ENCODE results near the gene TSPAN4. TPM values are rescaled to one million over a fixed set of nuclear protein-coding genes. Genes with fewer than 3 reads are reported as not detected.

TSPAN4 gene
- total and polyA plus RNA-seq, 2 of the 13 experiments (the other 11 are each of a cell fraction or from before 2014, with no cell fraction given): 31.7 to 68.3 TPM

DNA sequence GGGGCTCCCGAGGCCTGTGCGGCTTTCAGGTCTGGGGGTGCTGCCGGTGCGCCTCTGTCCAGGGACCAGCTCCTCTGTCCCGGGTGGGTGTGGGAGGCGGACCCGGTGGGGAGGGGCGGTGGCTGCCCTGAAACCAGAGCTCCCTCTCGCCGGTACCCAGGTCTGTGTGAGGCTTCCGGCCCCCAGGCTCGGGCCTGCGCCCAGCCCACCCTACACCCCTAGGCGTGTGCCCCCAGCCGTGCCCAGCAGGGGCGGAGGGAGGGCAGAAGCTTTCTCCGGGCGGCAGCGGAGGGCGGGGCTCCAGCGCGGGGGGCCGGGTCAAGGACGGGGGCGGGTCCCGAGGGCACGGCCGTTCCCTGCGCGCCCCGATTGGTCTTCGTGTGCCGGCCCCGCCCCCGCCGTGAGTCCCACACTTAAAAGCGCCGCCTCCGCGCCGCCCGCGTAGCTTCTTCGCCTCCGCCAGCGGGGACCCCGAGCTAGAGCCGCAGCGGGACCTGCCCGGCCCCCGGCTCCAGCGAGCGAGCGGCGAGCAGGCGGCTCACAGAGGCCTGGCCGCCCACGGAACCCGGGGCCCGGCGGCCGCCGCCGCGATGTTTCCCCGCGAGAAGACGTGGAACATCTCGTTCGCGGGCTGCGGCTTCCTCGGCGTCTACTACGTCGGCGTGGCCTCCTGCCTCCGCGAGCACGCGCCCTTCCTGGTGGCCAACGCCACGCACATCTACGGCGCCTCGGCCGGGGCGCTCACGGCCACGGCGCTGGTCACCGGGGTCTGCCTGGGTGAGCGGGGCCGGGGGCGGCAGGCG lies 23.3 kb upstream of the TSPAN4 start (continued):
- TF ChIP-seq, protein P1, sequence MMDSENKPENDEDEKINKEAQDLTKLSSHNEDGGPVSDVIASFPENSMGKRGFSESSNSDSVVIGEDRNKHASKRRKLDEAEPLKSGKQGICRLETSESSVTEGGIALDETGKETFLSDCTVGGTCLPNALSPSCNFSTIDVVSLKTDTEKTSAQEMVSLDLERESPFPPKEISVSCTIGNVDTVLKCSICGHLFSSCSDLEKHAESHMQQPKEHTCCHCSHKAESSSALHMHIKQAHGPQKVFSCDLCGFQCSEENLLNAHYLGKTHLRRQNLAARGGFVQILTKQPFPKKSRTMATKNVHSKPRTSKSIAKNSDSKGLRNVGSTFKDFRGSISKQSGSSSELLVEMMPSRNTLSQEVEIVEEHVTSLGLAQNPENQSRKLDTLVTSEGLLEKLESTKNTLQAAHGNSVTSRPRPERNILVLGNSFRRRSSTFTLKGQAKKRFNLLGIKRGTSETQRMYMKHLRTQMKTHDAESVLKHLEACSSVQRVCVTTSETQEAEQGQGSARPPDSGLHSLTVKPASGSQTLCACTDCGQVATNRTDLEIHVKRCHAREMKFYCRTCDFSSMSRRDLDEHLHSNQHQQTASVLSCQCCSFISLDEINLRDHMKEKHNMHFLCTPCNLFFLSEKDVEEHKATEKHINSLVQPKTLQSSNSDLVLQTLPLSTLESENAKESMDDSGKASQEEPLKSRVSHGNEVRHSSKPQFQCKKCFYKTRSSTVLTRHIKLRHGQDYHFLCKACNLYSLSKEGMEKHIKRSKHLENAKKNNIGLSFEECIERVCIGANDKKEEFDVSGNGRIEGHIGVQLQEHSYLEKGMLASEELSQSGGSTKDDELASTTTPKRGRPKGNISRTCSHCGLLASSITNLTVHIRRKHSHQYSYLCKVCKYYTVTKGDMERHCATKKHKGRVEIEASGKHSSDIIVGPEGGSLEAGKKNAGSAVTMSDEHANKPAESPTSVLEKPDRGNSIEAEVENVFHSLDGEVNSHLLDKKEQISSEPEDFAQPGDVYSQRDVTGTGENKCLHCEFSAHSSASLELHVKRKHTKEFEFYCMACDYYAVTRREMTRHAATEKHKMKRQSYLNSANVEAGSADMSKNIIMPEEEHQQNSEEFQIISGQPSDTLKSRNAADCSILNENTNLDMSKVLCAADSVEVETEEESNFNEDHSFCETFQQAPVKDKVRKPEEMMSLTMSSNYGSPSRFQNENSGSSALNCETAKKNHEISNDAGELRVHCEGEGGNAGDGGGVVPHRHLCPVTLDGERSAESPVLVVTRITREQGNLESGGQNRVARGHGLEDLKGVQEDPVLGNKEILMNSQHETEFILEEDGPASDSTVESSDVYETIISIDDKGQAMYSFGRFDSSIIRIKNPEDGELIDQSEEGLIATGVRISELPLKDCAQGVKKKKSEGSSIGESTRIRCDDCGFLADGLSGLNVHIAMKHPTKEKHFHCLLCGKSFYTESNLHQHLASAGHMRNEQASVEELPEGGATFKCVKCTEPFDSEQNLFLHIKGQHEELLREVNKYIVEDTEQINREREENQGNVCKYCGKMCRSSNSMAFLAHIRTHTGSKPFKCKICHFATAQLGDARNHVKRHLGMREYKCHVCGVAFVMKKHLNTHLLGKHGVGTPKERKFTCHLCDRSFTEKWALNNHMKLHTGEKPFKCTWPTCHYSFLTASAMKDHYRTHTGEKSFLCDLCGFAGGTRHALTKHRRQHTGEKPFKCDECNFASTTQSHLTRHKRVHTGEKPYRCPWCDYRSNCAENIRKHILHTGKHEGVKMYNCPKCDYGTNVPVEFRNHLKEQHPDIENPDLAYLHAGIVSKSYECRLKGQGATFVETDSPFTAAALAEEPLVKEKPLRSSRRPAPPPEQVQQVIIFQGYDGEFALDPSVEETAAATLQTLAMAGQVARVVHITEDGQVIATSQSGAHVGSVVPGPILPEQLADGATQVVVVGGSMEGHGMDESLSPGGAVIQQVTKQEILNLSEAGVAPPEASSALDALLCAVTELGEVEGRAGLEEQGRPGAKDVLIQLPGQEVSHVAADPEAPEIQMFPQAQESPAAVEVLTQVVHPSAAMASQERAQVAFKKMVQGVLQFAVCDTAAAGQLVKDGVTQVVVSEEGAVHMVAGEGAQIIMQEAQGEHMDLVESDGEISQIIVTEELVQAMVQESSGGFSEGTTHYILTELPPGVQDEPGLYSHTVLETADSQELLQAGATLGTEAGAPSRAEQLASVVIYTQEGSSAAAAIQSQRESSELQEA (CRISPR knock-in tag; IDR thresholded peaks at IDR 0.05; ENCODE audit: not compliant biosample characterization): no peak
- TF ChIP-seq DNMT1 (CRISPR knock-in tag; IDR thresholded peaks at IDR 0.05) (no peak), ZNF879 (CRISPR knock-in tag; IDR thresholded peaks at IDR 0.05) (no peak), ONECUT2 (CRISPR knock-in tag; IDR thresholded peaks at IDR 0.05) (no peak), NCOR1 (IDR thresholded peaks at IDR 0.05; ENCODE audit: borderline replicate concordance, low read length) (no peak), EED (CRISPR knock-in tag; IDR thresholded peaks at IDR 0.05) (no peak), ZNF558 (CRISPR knock-in tag; IDR thresholded peaks at IDR 0.05; ENCODE audit: borderline replicate concordance) (peak; percentile 49; the same call in 1 of the 2 replicates), SNAI1 (CRISPR knock-in tag; IDR thresholded peaks at IDR 0.05; ENCODE audit: borderline replicate concordance) (no peak), ZC3H4 (CRISPR knock-in tag; IDR thresholded peaks at IDR 0.05; ENCODE audit: borderline replicate concordance) (no peak), KLF11 (CRISPR knock-in tag; IDR thresholded peaks at IDR 0.05) (no peak), SMAD1 (CRISPR knock-in tag; IDR thresholded peaks at IDR 0.05; ENCODE audit: borderline replicate concordance, low read depth) (no peak), HNF4G (IDR thresholded peaks at IDR 0.05; ENCODE audit: borderline replicate concordance, low read depth, low read length) (no peak), HNF4G (CRISPR knock-in tag; IDR thresholded peaks at IDR 0.05; ENCODE audit: borderline replicate concordance, low read depth) (no peak), ZNF337 (CRISPR knock-in tag; IDR thresholded peaks at IDR 0.05; ENCODE audit: borderline replicate concordance, low read depth) (no peak), ARNT2 (CRISPR knock-in tag; IDR thresholded peaks at IDR 0.05; ENCODE audit: low read depth) (peak; percentile 69; the same call in 1 of the 2 replicates), HNRNPLL (IDR thresholded peaks at IDR 0.05; ENCODE audit: low read depth, low read length, poor library complexity, severe bottlenecking) (peak; percentile 82), FOXA3 (CRISPR knock-in tag; IDR thresholded peaks at IDR 0.05) (0 out of 2 replicates have a peak, but pooled peaks have one; percentile 6), SIX4 (CRISPR knock-in tag; IDR thresholded peaks at IDR 0.05) (no peak), ZNF12 (CRISPR knock-in tag; IDR thresholded peaks at IDR 0.05) (no peak), TBP (CRISPR knock-in tag; IDR thresholded peaks at IDR 0.05) (no peak), SPEN (CRISPR knock-in tag; IDR thresholded peaks at IDR 0.05; ENCODE audit: low read depth) (0 out of 2 replicates have a peak, but pooled peaks have one; percentile 74)
- TF ChIP-seq, protein P2, sequence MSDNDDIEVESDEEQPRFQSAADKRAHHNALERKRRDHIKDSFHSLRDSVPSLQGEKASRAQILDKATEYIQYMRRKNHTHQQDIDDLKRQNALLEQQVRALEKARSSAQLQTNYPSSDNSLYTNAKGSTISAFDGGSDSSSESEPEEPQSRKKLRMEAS (IDR thresholded peaks at IDR 0.05): peak; percentile 70
- TF ChIP-seq, protein P3, sequence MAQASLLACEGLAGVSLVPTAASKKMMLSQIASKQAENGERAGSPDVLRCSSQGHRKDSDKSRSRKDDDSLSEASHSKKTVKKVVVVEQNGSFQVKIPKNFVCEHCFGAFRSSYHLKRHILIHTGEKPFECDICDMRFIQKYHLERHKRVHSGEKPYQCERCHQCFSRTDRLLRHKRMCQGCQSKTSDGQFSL (CRISPR knock-in tag; IDR thresholded peaks at IDR 0.05): no peak
